DOHH2 (cell line): Measurements from ENCODE around the gene CMSS1.

Experiments
- CTCF ChIP-seq: fragments of 200-600 bp; sonication (generic); IDR thresholded peaks from one replicate; pipeline ENCODE4 v1.5.1; 2014; ENCODE audit warnings: antibody characterized with exemption, mild to moderate bottlenecking, low read depth, low read length; ENCODE audit not compliant: poor library complexity, severe bottlenecking
- EZH2phosphoT487 ChIP-seq: fragments of 200-600 bp; sonication (generic); IDR thresholded peaks from 2 replicates; pipeline ENCODE4 v1.6.1; 2017; ENCODE audit warnings: borderline replicate concordance, mild to moderate bottlenecking, antibody characterized with exemption, low read length, moderate library complexity, mixed read lengths

DNA sequence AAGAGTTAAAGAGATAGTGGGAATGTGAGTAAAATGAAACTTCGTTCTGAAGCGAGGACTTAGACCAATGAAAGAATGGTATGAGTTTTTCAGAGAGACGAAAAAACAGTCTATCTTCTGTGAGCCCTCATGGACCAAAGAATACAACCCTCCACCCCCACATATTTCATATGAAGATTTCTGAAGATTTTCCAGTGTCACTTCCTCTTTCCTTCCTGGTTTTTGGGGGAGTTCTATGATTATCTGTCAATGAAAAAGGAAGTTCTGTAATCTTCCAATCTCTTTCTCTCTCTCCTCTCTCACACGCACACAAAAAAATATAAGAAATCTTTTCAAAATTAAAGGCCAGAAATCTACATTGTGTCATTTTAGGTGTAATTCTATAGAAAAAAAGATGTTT lies 27.7 kb downstream of the CMSS1 start:
- TF ChIP-seq CTCF (no peak), EZH2phosphoT487 (no peak)
